SK-N-SH treated with all-trans-retinoic acid at 6 μM for 48 hours (cell line): ENCODE measurements around the gene DRC7.

ENCODE experiments used
- ATAC-seq: fragments of 200-7000 bp; cut with Tn5 transposase; 3 replicates; pipeline ENCODE4 v1.9.1; 2020; ENCODE audit warnings: mild to moderate bottlenecking, moderate library complexity
- ARNTL ChIP-seq: fragments of 450-650 bp; formaldehyde crosslinking; IDR thresholded peaks from 2 replicates; pipeline ENCODE4 v1.5.0; 2020; ENCODE audit warnings: low read depth, mild to moderate bottlenecking, moderate library complexity, borderline replicate concordance
- BACH2 ChIP-seq: fragments of 250-450 bp; sonication (Bioruptor Pico); IDR thresholded peaks from 2 replicates; pipeline ENCODE4 v1.9.0; 2021; ENCODE audit warnings: mild to moderate bottlenecking, borderline replicate concordance
- CREB5 ChIP-seq: fragments of 250-450 bp; sonication (Bioruptor Pico); IDR thresholded peaks from 2 replicates; pipeline ENCODE4 v1.5.1; 2020; ENCODE audit warnings: low read depth, mild to moderate bottlenecking, moderate library complexity
- CSDC2 ChIP-seq: fragments of 250-450 bp; sonication (Bioruptor Pico); IDR thresholded peaks from 2 replicates; pipeline ENCODE4 v1.5.0; 2020; ENCODE audit warnings: mild to moderate bottlenecking, moderate library complexity
- GLIS3 ChIP-seq: fragments of 250-450 bp; sonication (Bioruptor Pico); IDR thresholded peaks from 2 replicates; pipeline ENCODE4 v1.5.0; 2020; ENCODE audit warnings: mild to moderate bottlenecking, moderate library complexity
- ISL1 ChIP-seq: fragments of 250-450 bp; sonication (Bioruptor Pico); IDR thresholded peaks from 2 replicates; pipeline ENCODE4 v2.1.2; 2022; ENCODE audit warnings: mild to moderate bottlenecking, moderate library complexity
- OSR1 ChIP-seq: fragments of 250-450 bp; sonication (Bioruptor Pico); IDR thresholded peaks from 2 replicates; pipeline ENCODE4 v1.8.0; 2022; ENCODE audit warnings: moderate library complexity, mild to moderate bottlenecking, inconsistent platforms
- PATZ1 ChIP-seq: fragments of 250-450 bp; sonication (Bioruptor Pico); IDR thresholded peaks from 2 replicates; pipeline ENCODE4 v1.8.0; 2020; ENCODE audit warnings: mild to moderate bottlenecking, moderate library complexity, borderline replicate concordance
- POU6F1 ChIP-seq: fragments of 250-450 bp; sonication (Bioruptor Pico); IDR thresholded peaks from 2 replicates; pipeline ENCODE4 v1.8.0; 2021; ENCODE audit warnings: low read depth, mild to moderate bottlenecking, moderate library complexity, borderline replicate concordance
- PPARA ChIP-seq: fragments of 250-450 bp; sonication (Bioruptor Pico); IDR thresholded peaks from 2 replicates; pipeline ENCODE4 v1.5.0; 2020; ENCODE audit warnings: mild to moderate bottlenecking, borderline replicate concordance
- RARB ChIP-seq: fragments of 250-450 bp; sonication (Bioruptor Pico); IDR thresholded peaks from 2 replicates; pipeline ENCODE4 v1.8.0; 2021; ENCODE audit warnings: mild to moderate bottlenecking, moderate library complexity
- SNAI2 ChIP-seq: fragments of 250-450 bp; sonication (Bioruptor Pico); IDR thresholded peaks from 2 replicates; pipeline ENCODE4 v1.5.0; 2020; ENCODE audit warnings: mild to moderate bottlenecking, moderate library complexity
- TCF4 ChIP-seq: fragments of 250-450 bp; sonication (Bioruptor Pico); IDR thresholded peaks from 2 replicates; pipeline ENCODE4 v1.8.0; 2021; ENCODE audit warnings: mild to moderate bottlenecking, moderate library complexity, borderline replicate concordance
- TOX ChIP-seq: fragments of 250-450 bp; sonication (Bioruptor Pico); IDR thresholded peaks from 2 replicates; pipeline ENCODE4 v1.8.0; 2021; ENCODE audit warnings: mild to moderate bottlenecking, moderate library complexity, borderline replicate concordance
- TSHZ2 ChIP-seq: fragments of 250-450 bp; sonication (Bioruptor Pico); IDR thresholded peaks from 2 replicates; pipeline ENCODE4 v1.5.0; 2020; ENCODE audit warnings: mild to moderate bottlenecking, moderate library complexity
- ZFP30 ChIP-seq: fragments of 450-650 bp; formaldehyde crosslinking; IDR thresholded peaks from 2 replicates; pipeline ENCODE4 v1.5.0; 2022; ENCODE audit warnings: mild to moderate bottlenecking, moderate library complexity
- ZNF70 ChIP-seq: fragments of 450-650 bp; formaldehyde crosslinking; IDR thresholded peaks from 2 replicates; pipeline ENCODE4 v1.5.0; 2020; ENCODE audit warnings: mild to moderate bottlenecking, moderate library complexity

The DRC7 gene

GRCh38 chr16:57748596-57748995, 54.0 kb downstream of the DRC7 start:
- TF ChIP-seq ARNTL (CRISPR knock-in tag) (no peak), SNAI2 (CRISPR knock-in tag) (no peak), GLIS3 (CRISPR knock-in tag) (no peak), PPARA (no peak), TOX (no peak), TSHZ2 (no peak), BACH2 (CRISPR knock-in tag) (no peak)
- ATAC-seq, result no peak

- TF ChIP-seq ZNF70 (CRISPR knock-in tag) (no peak), CSDC2 (CRISPR knock-in tag) (no peak), GLIS3 (CRISPR knock-in tag) (no peak)
- ATAC-seq, result peak; percentile 13; the same call in 1 of the 3 replicates
Measured at GRCh38 chr16:57749101-57749692, 54.6 kb downstream of the DRC7 start.

GRCh38 chr16:57749856-57750452, 55.3 kb downstream of the DRC7 start:
- TF ChIP-seq OSR1 (CRISPR knock-in tag) (no peak), BACH2 (CRISPR knock-in tag) (no peak), TOX (no peak), ZNF70 (CRISPR knock-in tag) (no peak), PATZ1 (CRISPR knock-in tag) (no peak), ISL1 (CRISPR knock-in tag) (no peak), CSDC2 (CRISPR knock-in tag) (no peak), RARB (no peak), TCF4 (CRISPR knock-in tag) (no peak), ZFP30 (no peak), POU6F1 (CRISPR knock-in tag) (no peak)

GRCh38 chr16:57750796-57751538, 56.4 kb downstream of the DRC7 start:
- no peak for ATAC-seq
- TF ChIP-seq SNAI2 (CRISPR knock-in tag) (no peak), ZFP30 (no peak), TSHZ2 (no peak), PPARA (no peak), CREB5 (CRISPR knock-in tag) (no peak)

More at GRCh38 chr16:57749856-57750452, 55.3 kb downstream of the DRC7 start:
- ATAC-seq, result no peak
